Measurements from ENCODE around the gene DLG3. TPM values are rescaled to one million over a fixed set of nuclear protein-coding genes. Genes with fewer than 3 reads are reported as not detected.

Gene DLG3
- total RNA-seq (2021; ENCODE audit: unreplicated experiment), result 48.4 TPM
- 32.2 and 37.8 TPM in 2 replicates for polyA plus RNA-seq (2012)
- Bru-seq, nascent RNA, result percentile 73 among the genes with signal in this experiment
- BruChase-seq, experiment 1, labeled RNA remaining after a 6-hour chase, result percentile 83 among the genes with signal in this experiment
- percentile 81 among the genes with signal in this experiment for BruChase-seq, experiment 2, labeled RNA remaining after a 2-hour chase
- long read RNA-seq, full-length matches to known transcripts, result 37 of 76 reads
- long read RNA-seq, partial matches to known transcripts, result 20 of 76 reads
- long read RNA-seq, other reads (novel, unspliced or antisense), result 19 of 76 reads

- TF ChIP-seq ZNF274 (IDR thresholded peaks at IDR 0.05; ENCODE audit: low read depth, low read length), result no peak
- no peak for TF ChIP-seq MAX (IDR thresholded peaks at IDR 0.05)
- no peak for DNase-seq (ENCODE audit: low read depth, low spot score)
- no peak within 1 kb of the TSS for H3K4me3 ChIP-seq (replicated peaks in 1 of 2; ENCODE audit: low read depth in 1 of 2, low read length in 2 of 2)
These were observed at the start of gene DLG3 for GRCh38 chrX:70444326-70444945. Gene DLG3 (plus strand): TSS chrX:70444835. CDS start chrX:70445202, 367 bp downstream.

GRCh38 chrX:70398899-70399298 lies 45.7 kb upstream of the DLG3 start:
- RAD21 ChIA-PET (ENCODE audit: low non-redundant PET in 1 of 2, low total read pairs in 2 of 2, uncharacterized antibody in 2 of 2, unreplicated experiment in 2 of 2), result no interaction called here
- H3K9me3 ChIP-seq (ENCODE audit: control insufficient read depth in 1 of 2, insufficient read depth in 1 of 2, low read depth in 1 of 2, low read length in 2 of 2), result no peaks in the 10 kb centered on the region
- no peak overlapping the region for H3K9ac ChIP-seq (ENCODE audit: low read length)
- POLR2A ChIA-PET, result no interaction called here
- no peak for ATAC-seq
- H3K4me2 ChIP-seq (ENCODE audit: low read length), result no peak overlapping the region
- no TSS peak for BruUV-seq (replicated peaks)
- no peak overlapping the region for H3K27ac ChIP-seq (ENCODE audit: low read depth, low read length)
- CTCF ChIA-PET, result no interaction called here
- no peaks in the 10 kb centered on the region for H3K4me1 ChIP-seq (ENCODE audit: control insufficient read depth in 1 of 2, insufficient read depth in 2 of 2, low read length in 2 of 2)
- H3K4me3 ChIP-seq (replicated peaks in 1 of 2; ENCODE audit: low read depth in 1 of 2, low read length in 2 of 2), result no peak overlapping the region
- no peak overlapping the region for H2AFZ ChIP-seq (ENCODE audit: low read depth, low read length, poor library complexity, severe bottlenecking)
- H3K27me3 ChIP-seq (ENCODE audit: insufficient read depth, low read length), result no peaks in the 10 kb centered on the region
- no peaks in the 10 kb centered on the region for H4K20me1 ChIP-seq (ENCODE audit: insufficient read depth)
- peaks cover 5 to 11% of the 10 kb centered on the region in 2 experiments; a peak in 2 of 4 replicates for H3K36me3 ChIP-seq (ENCODE audit: control insufficient read depth in 1 of 2, insufficient read depth in 2 of 2, low read length in 2 of 2)
- no peaks in the 10 kb centered on the region for H3K9me2 ChIP-seq (ENCODE audit: insufficient read depth)
- intact Hi-C loops (cut with micrococcal nuclease), result no loop called here
- DNase-seq (ENCODE audit: low read depth, low spot score), result no peak
- H3K79me2 ChIP-seq (ENCODE audit: insufficient read depth, low read length), result no peaks in the 10 kb centered on the region
- no peak for TF ChIP-seq YY1 (IDR thresholded peaks at IDR 0.05; ENCODE audit: extremely low read depth, insufficient replicate concordance, low read depth, low read length)
- TF ChIP-seq EGR1 (IDR thresholded peaks at IDR 0.05; ENCODE audit: low read depth), result no peak
- no peak for TF ChIP-seq MAX (IDR thresholded peaks at IDR 0.05)
- TF ChIP-seq ZFX (IDR thresholded peaks at IDR 0.05), result no peak
- no peak for TF ChIP-seq CBX3 (IDR thresholded peaks at IDR 0.05; ENCODE audit: low read depth)
- no peak for TF ChIP-seq CEBPB (IDR thresholded peaks at IDR 0.05; ENCODE audit: low read depth)
- no peak for TF ChIP-seq CTCF (IDR thresholded peaks at IDR 0.05 in 2 of 3, conservative IDR thresholded peaks at IDR 0.05 in 1 of 3; ENCODE audit: borderline replicate concordance in 1 of 3, insufficient read depth in 1 of 3, low read depth in 2 of 3, low read length in 2 of 3)
- TF ChIP-seq ATF3 (IDR thresholded peaks at IDR 0.05), result no peak
- no peak for TF ChIP-seq REST (IDR thresholded peaks at IDR 0.05; ENCODE audit: low read depth)
- no peak for TF ChIP-seq SP1 (IDR thresholded peaks at IDR 0.05; ENCODE audit: low read depth)
- no peak for TF ChIP-seq SRF (IDR thresholded peaks at IDR 0.05; ENCODE audit: low read depth)
- no peak for TF ChIP-seq ZNF274 (IDR thresholded peaks at IDR 0.05; ENCODE audit: low read depth, low read length)

More at GRCh38 chrX:70444326-70444945, at the start of gene DLG3:
- Histone ChIP-seq H3K79me2 (ENCODE audit: insufficient read depth, low read length) (no peaks in the 10 kb centered on the region), H2AFZ (ENCODE audit: low read depth, low read length, poor library complexity, severe bottlenecking) (no peak within 1 kb of the TSS), H3K4me2 (ENCODE audit: low read length) (peak within 1 kb of the TSS; percentile 12; the same call in 1 of the 2 replicates), H3K9ac (ENCODE audit: low read length) (no peak within 1 kb of the TSS), H3K27me3 (ENCODE audit: insufficient read depth, low read length) (no peaks in the 10 kb centered on the region), H4K20me1 (ENCODE audit: insufficient read depth) (no peaks in the 10 kb centered on the region), H3K36me3 (ENCODE audit: control insufficient read depth in 1 of 2, insufficient read depth in 2 of 2, low read length in 2 of 2) (no peaks in the 10 kb centered on the region), H3K4me1 (ENCODE audit: control insufficient read depth in 1 of 2, insufficient read depth in 2 of 2, low read length in 2 of 2) (no peaks in the 10 kb centered on the region), H3K9me2 (ENCODE audit: insufficient read depth) (no peaks in the 10 kb centered on the region), H3K9me3 (ENCODE audit: control insufficient read depth in 1 of 2, insufficient read depth in 1 of 2, low read depth in 1 of 2, low read length in 2 of 2) (no peaks in the 10 kb centered on the region), H3K27ac (ENCODE audit: low read depth, low read length) (no peak within 1 kb of the TSS)
- intact Hi-C loops (cut with micrococcal nuclease), result no loop called here
- no TSS peak for BruUV-seq (replicated peaks)
- ChIA-PET CTCF (no interaction called here), RAD21 (ENCODE audit: low non-redundant PET in 1 of 2, low total read pairs in 2 of 2, uncharacterized antibody in 2 of 2, unreplicated experiment in 2 of 2) (no interaction called here), POLR2A (no interaction called here)
- peak; percentile 89 for ATAC-seq
